CD8-positive, alpha-beta memory T cell (primary cell): ENCODE results near the gene VPS39. TPM values are rescaled to one million over a fixed set of nuclear protein-coding genes. Genes with fewer than 3 reads are reported as not detected.
"Not testable (repeated sequence)": the region's sequence is repeated elsewhere in the genome, so short reads cannot be mapped to it uniquely, and the experiment has no call there.

ENCODE experiments used
- CTCF ChIA-PET: fragments of 350-600 bp; sonication (Branson Sonifier 250); formaldehyde crosslinking; loops from one replicate; lab custom pipeline; 2021; ENCODE audit warnings: antibody characterized with exemption; lab: Charles Lee
- POLR2A ChIA-PET: fragments of 350-600 bp; sonication (Branson Sonifier 250); formaldehyde crosslinking; loops from one replicate; lab custom pipeline; 2021; ENCODE audit warnings: antibody characterized with exemption; lab: Charles Lee
- DNase-seq, 5 donors: peaks; one replicate each; pipeline versions ENCODE4 v3.0.0 to v3.0.0-alpha.2; 2020 to 2022; ENCODE audit warnings: mixed read lengths in 1 of 5
- H3K27ac ChIP-seq: one replicate; pipeline ENCODE4 v1.7.0; 2013; ENCODE audit warnings: low read depth, mild to moderate bottlenecking, low read length, moderate library complexity
- H3K27me3 ChIP-seq: 2 replicates; pipeline ENCODE4 v1.7.0; 2013; ENCODE audit warnings: low read length, mild to moderate bottlenecking; ENCODE audit not compliant: insufficient read depth, poor library complexity, severe bottlenecking
- H3K36me3 ChIP-seq: 2 replicates; pipeline ENCODE4 v1.7.0; 2013; ENCODE audit warnings: mild to moderate bottlenecking, low read length, moderate library complexity; ENCODE audit not compliant: insufficient read depth
- H3K4me1 ChIP-seq: 2 replicates; pipeline ENCODE4 v1.7.0; 2013; ENCODE audit warnings: mild to moderate bottlenecking, low read length, moderate library complexity; ENCODE audit not compliant: insufficient read depth
- H3K4me3 ChIP-seq: 2 replicates; pipeline ENCODE4 v1.7.0; 2013; ENCODE audit warnings: mild to moderate bottlenecking, low read length
- H3K9me3 ChIP-seq: 2 replicates; pipeline ENCODE4 v1.7.0; 2013; ENCODE audit warnings: mild to moderate bottlenecking, low read length
- H3K27ac Mint-ChIP-seq, 8 donors: one replicate each; pipeline ENCODE4 v1.8.0; 2020 to 2021; ENCODE audit warnings: mixed read lengths in 8 of 8, mild to moderate bottlenecking in 6 of 8, inconsistent platforms in 3 of 8, moderate library complexity in 3 of 8
- H3K27me3 Mint-ChIP-seq, 2 donors: one replicate each; pipeline ENCODE4 v1.8.0; 2020 to 2021; ENCODE audit warnings: mixed read lengths in 2 of 2, mild to moderate bottlenecking in 1 of 2, moderate library complexity in 1 of 2
- H3K36me3 Mint-ChIP-seq, 3 donors: one replicate each; pipeline ENCODE4 v1.8.0; 2020 to 2021; ENCODE audit warnings: mixed read lengths in 3 of 3, inconsistent platforms in 1 of 3, mild to moderate bottlenecking in 1 of 3
- H3K4me1 Mint-ChIP-seq, 3 donors: one replicate each; pipeline ENCODE4 v1.8.0; 2020 to 2021; ENCODE audit warnings: mixed read lengths in 3 of 3, inconsistent platforms in 1 of 3, mild to moderate bottlenecking in 1 of 3
- H3K4me3 Mint-ChIP-seq, 7 donors: one replicate each; pipeline ENCODE4 v1.8.0; 2020 to 2021; ENCODE audit warnings: mixed read lengths in 7 of 7, mild to moderate bottlenecking in 6 of 7, moderate library complexity in 4 of 7, inconsistent platforms in 2 of 7
- H3K9me3 Mint-ChIP-seq, 5 donors: one replicate each; pipeline ENCODE4 v1.8.0; 2020 to 2022; ENCODE audit warnings: mixed read lengths in 5 of 5, mild to moderate bottlenecking in 3 of 5, moderate library complexity in 2 of 5, inconsistent platforms in 1 of 5
- polyA plus RNA-seq: library from polyadenylated mRNA; unstranded; fragments of 300-500 nt; fragmentation: Illumina TruSeq; gene quantifications from one replicate; pipeline ENCODE4 v1.2.3, GENCODE V29; 2021
- total RNA-seq, 2 experiments: library from RNA; stranded (reverse); gene quantifications; one replicate each; pipeline ENCODE4 v1.2.3, GENCODE V29; 2021

The VPS39 gene
- total and polyA plus RNA-seq, 3 experiments from 2014 or later: 39.2 to 49.2 (median 45.5) TPM

GRCh38 chr15:42228981-42229380 is 20.9 kb upstream of the VPS39 start:
- CTCF ChIA-PET, H3K4me1 Mint-ChIP-seq, POLR2A ChIA-PET, H3K9me3 ChIP-seq, H3K27ac ChIP-seq, H3K27me3 ChIP-seq, H3K27me3 Mint-ChIP-seq, H3K9me3 Mint-ChIP-seq, H3K4me3 Mint-ChIP-seq, H3K4me3 ChIP-seq, DNase-seq, H3K4me1 ChIP-seq: not testable (repeated sequence)
- Mint-ChIP-seq H3K36me3 (peaks cover 5 to 95% (median 26%) of the 10 kb centered on the region in 3 donors), H3K27ac (peak overlapping the region in 3 of 8 donors; percentile 7 to 78 (median 74))
- H3K36me3 ChIP-seq: peaks cover 46% of the 10 kb centered on the region

- Mint-ChIP-seq H3K4me3 (no peak overlapping the region), H3K27ac (peak overlapping the region in 1 of 8 donors; percentile 57), H3K4me1 (peaks cover 0 to 4% (median 1%) of the 10 kb centered on the region in 3 donors), H3K27me3 (no peaks in the 10 kb centered on the region), H3K9me3 (no peaks in the 10 kb centered on the region), H3K36me3 (peaks cover 5 to 95% (median 24%) of the 10 kb centered on the region in 3 donors)
- H3K9me3 ChIP-seq: no peaks in the 10 kb centered on the region
- POLR2A ChIA-PET: no interaction called here
- no peak for DNase-seq
- H3K4me3 ChIP-seq: no peak overlapping the region
- H3K36me3 ChIP-seq: peaks cover 43% of the 10 kb centered on the region
- CTCF ChIA-PET: no interaction called here
- no peaks in the 10 kb centered on the region for H3K27me3 ChIP-seq
- H3K4me1 ChIP-seq: no peaks in the 10 kb centered on the region
- no peak overlapping the region for H3K27ac ChIP-seq
These were observed 19.9 kb upstream of the VPS39 start for GRCh38 chr15:42228036-42228435.

DNA sequence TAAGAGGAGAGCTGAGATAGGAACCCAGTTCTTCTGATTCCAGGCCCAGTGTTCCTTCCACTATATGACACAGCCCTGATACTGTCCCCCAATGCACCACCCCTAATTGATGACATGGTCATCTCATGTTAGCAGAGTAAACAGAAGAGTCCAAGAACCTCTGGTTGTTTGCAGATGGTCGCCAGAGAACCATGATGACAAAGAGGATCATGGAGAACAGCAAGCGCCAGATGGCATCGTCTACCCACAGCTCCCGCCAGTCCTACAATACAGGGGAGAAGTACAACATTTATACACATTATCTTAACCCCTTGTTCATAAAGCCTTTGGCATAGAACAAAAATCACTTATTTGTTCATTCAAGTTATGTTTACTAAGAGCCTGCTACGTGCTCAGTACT is 18.5 kb upstream of the VPS39 start:
- no peak overlapping the region for H3K27ac ChIP-seq
- DNase-seq: no peak
- peaks cover 38% of the 10 kb centered on the region for H3K36me3 ChIP-seq
- H3K4me1 ChIP-seq: no peaks in the 10 kb centered on the region
- H3K9me3 ChIP-seq: no peaks in the 10 kb centered on the region
- POLR2A ChIA-PET: no interaction called here
- H3K9me3 Mint-ChIP-seq: no peaks in the 10 kb centered on the region
- H3K36me3 Mint-ChIP-seq: peaks cover 5 to 92% (median 21%) of the 10 kb centered on the region in 3 donors
- H3K27me3 Mint-ChIP-seq: no peaks in the 10 kb centered on the region
- peak overlapping the region in 2 of 8 donors; percentile 12 to 35 for H3K27ac Mint-ChIP-seq
- no peak overlapping the region for H3K4me3 Mint-ChIP-seq
- no peak overlapping the region for H3K4me3 ChIP-seq
- no peaks in the 10 kb centered on the region for H3K27me3 ChIP-seq
- H3K4me1 Mint-ChIP-seq: peaks cover 0 to 3% (median 1%) of the 10 kb centered on the region in 3 donors
- CTCF ChIA-PET: no interaction called here

DNA sequence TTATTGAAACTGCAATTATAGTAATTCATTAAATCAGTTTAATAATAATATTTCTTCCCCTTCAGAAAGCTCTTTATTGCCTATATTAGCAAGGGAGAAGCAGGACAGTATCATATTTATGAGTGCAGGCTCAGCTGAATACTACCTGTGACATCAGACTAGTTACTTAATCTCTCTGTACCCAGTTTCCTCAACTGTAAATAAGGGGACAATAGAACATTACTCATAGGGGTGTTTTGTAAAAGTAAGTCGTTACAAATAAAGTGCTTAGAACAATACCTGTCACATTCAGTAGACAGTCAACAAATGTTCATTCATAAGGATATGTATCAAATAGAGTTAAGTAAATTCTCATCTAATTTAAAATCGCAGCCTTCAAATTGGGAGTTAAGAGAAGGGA is 12.1 kb upstream of the VPS39 start:
- Mint-ChIP-seq H3K27me3 (no peaks in the 10 kb centered on the region), H3K36me3 (peaks cover 5 to 78% (median 20%) of the 10 kb centered on the region in 3 donors), H3K4me1 (no peaks in the 10 kb centered on the region), H3K27ac (no peak overlapping the region), H3K9me3 (no peaks in the 10 kb centered on the region), H3K4me3 (no peak overlapping the region)
- ChIA-PET POLR2A (no interaction called here), CTCF (no interaction called here)
- H3K36me3 ChIP-seq: peaks cover 33% of the 10 kb centered on the region
- H3K27me3 ChIP-seq: no peaks in the 10 kb centered on the region
- no peak for DNase-seq
- H3K9me3 ChIP-seq: no peaks in the 10 kb centered on the region
- H3K4me1 ChIP-seq: no peaks in the 10 kb centered on the region
- H3K4me3 ChIP-seq: no peak overlapping the region
- no peak overlapping the region for H3K27ac ChIP-seq

DNA sequence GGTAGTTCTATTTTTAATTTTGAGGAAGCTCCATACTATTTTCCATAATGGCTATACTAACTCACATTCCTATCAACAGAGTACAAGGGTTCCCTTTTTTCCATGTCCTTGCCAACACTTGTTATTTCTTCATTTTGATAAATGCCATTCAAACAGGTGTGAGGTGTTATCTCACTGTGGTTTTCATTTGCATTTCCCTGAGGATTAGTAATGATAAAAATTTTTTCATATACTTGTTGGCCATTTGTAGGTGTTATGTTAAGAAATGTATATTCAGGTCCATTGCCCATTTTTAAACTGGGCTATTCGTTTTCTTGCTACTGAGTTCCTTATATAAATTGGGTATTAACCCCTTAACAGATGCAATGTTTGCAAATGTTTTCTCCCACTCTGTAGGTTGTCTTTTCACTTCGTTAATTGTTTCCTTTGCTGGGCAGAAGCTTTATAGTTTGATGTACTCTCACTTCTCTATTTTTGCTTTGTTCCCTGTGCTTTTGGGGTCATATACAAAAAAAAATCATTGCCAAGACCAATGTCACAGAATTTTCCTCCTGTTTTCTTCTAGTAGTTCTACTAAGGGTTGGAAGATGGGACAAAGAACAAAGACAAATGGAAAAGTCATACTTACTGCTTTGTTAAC is 11.0 kb upstream of the VPS39 start:
- POLR2A ChIA-PET: interaction anchor here (0.6 kb wide), 1 partner anchor 278 kb away, joined by 3 read pairs; no protein-coding TSS in a partner anchor
- Histone ChIP-seq H3K27me3 (no peaks in the 10 kb centered on the region), H3K27ac (no peak overlapping the region), H3K9me3 (no peaks in the 10 kb centered on the region), H3K4me1 (no peaks in the 10 kb centered on the region), H3K4me3 (no peak overlapping the region), H3K36me3 (peaks cover 29% of the 10 kb centered on the region)
- Mint-ChIP-seq H3K4me1 (peaks cover 0 to 3% (median 0%) of the 10 kb centered on the region in 3 donors), H3K27ac (peak overlapping the region in 1 of 8 donors; percentile 32), H3K36me3 (peaks cover 0 to 75% (median 21%) of the 10 kb centered on the region in 3 donors), H3K4me3 (no peak overlapping the region), H3K9me3 (no peaks in the 10 kb centered on the region), H3K27me3 (no peaks in the 10 kb centered on the region)
- DNase-seq: no peak
- CTCF ChIA-PET: no interaction called here

GRCh38 chr15:42217568-42217967 is 9.5 kb upstream of the VPS39 start:
- H3K27me3 ChIP-seq: no peaks in the 10 kb centered on the region
- H3K4me3 ChIP-seq: no peak overlapping the region
- POLR2A ChIA-PET: interaction anchor here (0.6 to 0.7 kb wide), 2 partner anchors 9 to 201 kb away, joined by 3 to 6 read pairs; partner anchors contain the start of gene VPS39
- H3K27ac ChIP-seq: no peak overlapping the region
- no peak overlapping the region for H3K4me3 Mint-ChIP-seq
- no peaks in the 10 kb centered on the region for H3K27me3 Mint-ChIP-seq
- H3K36me3 Mint-ChIP-seq: peaks cover 0 to 73% (median 22%) of the 10 kb centered on the region in 3 donors
- H3K27ac Mint-ChIP-seq: peak overlapping the region in 1 of 8 donors; percentile 54
- DNase-seq: no peak
- H3K4me1 ChIP-seq: no peaks in the 10 kb centered on the region
- H3K36me3 ChIP-seq: peaks cover 22% of the 10 kb centered on the region
- peaks cover 0 to 3% (median 0%) of the 10 kb centered on the region in 3 donors for H3K4me1 Mint-ChIP-seq
- H3K9me3 Mint-ChIP-seq: no peaks in the 10 kb centered on the region
- no peaks in the 10 kb centered on the region for H3K9me3 ChIP-seq
- CTCF ChIA-PET: no interaction called here

- CTCF ChIA-PET: no interaction called here
- peak overlapping the region in 4 of 8 donors; percentile 21 to 74 (median 34) for H3K27ac Mint-ChIP-seq
- DNase-seq: no peak
- H3K9me3 ChIP-seq: no peaks in the 10 kb centered on the region
- no peak overlapping the region for H3K4me3 ChIP-seq
- POLR2A ChIA-PET: no interaction called here
- no peaks in the 10 kb centered on the region for H3K9me3 Mint-ChIP-seq
- no peak overlapping the region for H3K27ac ChIP-seq
- no peak overlapping the region for H3K4me3 Mint-ChIP-seq
- H3K27me3 ChIP-seq: no peaks in the 10 kb centered on the region
- H3K36me3 ChIP-seq: peaks cover 28% of the 10 kb centered on the region
- no peaks in the 10 kb centered on the region for H3K4me1 ChIP-seq
- H3K27me3 Mint-ChIP-seq: no peaks in the 10 kb centered on the region
- peaks cover 0 to 3% (median 0%) of the 10 kb centered on the region in 3 donors for H3K4me1 Mint-ChIP-seq
- peaks cover 0 to 81% (median 33%) of the 10 kb centered on the region in 3 donors for H3K36me3 Mint-ChIP-seq
These were observed 8.1 kb upstream of the VPS39 start for GRCh38 chr15:42215913-42216829.

DNA sequence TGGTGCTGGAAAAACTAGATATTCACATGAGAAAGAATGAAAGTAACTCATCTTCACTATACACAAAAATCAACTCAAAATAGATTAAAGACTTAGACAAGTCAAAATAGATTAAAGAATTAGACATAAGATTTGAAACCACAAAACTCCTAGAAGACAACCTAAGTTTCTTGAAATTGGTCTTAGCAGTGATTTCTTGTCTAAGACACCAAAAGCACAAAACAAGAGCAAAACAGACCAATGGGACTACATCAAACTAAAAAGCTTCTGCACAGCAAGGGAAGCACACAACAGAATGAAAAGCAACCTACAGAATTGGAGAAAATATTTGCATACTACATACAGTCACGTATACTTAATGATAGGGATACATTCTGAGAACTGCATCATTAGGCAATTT is 6.5 kb upstream of the VPS39 start:
- peaks cover 0 to 81% (median 32%) of the 10 kb centered on the region in 3 donors for H3K36me3 Mint-ChIP-seq
- Histone ChIP-seq H3K27me3 (no peaks in the 10 kb centered on the region), H3K9me3 (no peaks in the 10 kb centered on the region), H3K36me3 (peaks cover 29% of the 10 kb centered on the region), H3K4me1 (no peaks in the 10 kb centered on the region), H3K4me3 (no peak overlapping the region), H3K27ac (no peak overlapping the region)
- ChIA-PET POLR2A (no interaction called here), CTCF (no interaction called here)
- peaks cover 0 to 3% (median 0%) of the 10 kb centered on the region in 3 donors for H3K4me1 Mint-ChIP-seq
- H3K27ac Mint-ChIP-seq: peak overlapping the region in 3 of 8 donors; percentile 1 to 48 (median 31)
- no peak for DNase-seq
- H3K4me3 Mint-ChIP-seq: no peak overlapping the region
- H3K9me3 Mint-ChIP-seq: no peaks in the 10 kb centered on the region
- H3K27me3 Mint-ChIP-seq: no peaks in the 10 kb centered on the region
